Transverse colon (tissue), 4 donors: Measurements from ENCODE around the gene ABHD17B.

ENCODE experiments used
- CTCF ChIP-seq, 5 experiments: fragments of 200-600 bp in 3 of 5; fragments of 450-650 bp in 2 of 5; sonication (generic) in 3 of 5; IDR thresholded peaks; 1 replicate in 2 of 5; 2 replicates in 3 of 5; pipeline ENCODE4 v1.5.1; 2016 to 2017; ENCODE audit warnings: antibody characterized with exemption in 5 of 5, inconsistent platforms in 3 of 5, mild to moderate bottlenecking in 2 of 5, moderate library complexity in 1 of 5
- EP300 ChIP-seq: sonication (generic); formaldehyde crosslinking; IDR thresholded peaks from one replicate; pipeline ENCODE4 v1.6.1; 2017; ENCODE audit warnings: antibody characterized with exemption, low read depth
- POLR2A ChIP-seq: fragments of 450-650 bp; IDR thresholded peaks from one replicate; pipeline ENCODE4 v1.6.1; 2016; ENCODE audit warnings: antibody characterized with exemption, mild to moderate bottlenecking, moderate library complexity
- POLR2AphosphoS5 ChIP-seq, 3 donors: sonication (generic); formaldehyde crosslinking; IDR thresholded peaks; one replicate each; pipeline ENCODE4 v1.6.1; 2016; ENCODE audit warnings: antibody characterized with exemption in 3 of 3

GRCh38 chr9:71826279-71826678 is 84.7 kb downstream of the ABHD17B start:
- TF ChIP-seq CTCF (IDR thresholded peaks at IDR 0.05) (no peak), POLR2A (no peak), POLR2AphosphoS5 (IDR thresholded peaks at IDR 0.05) (no peak), EP300 (no peak)
